Fibroblast of skin of back (primary cell): ENCODE measurements around the gene COL4A6.
A peak's percentile ranks its signal among the peaks of the same experiment; 100 is the strongest.

Source experiments
- DNase-seq: peaks from one replicate; pipeline ENCODE4 v3.0.0-alpha.2; 2013

COL4A6 gene

DNA sequence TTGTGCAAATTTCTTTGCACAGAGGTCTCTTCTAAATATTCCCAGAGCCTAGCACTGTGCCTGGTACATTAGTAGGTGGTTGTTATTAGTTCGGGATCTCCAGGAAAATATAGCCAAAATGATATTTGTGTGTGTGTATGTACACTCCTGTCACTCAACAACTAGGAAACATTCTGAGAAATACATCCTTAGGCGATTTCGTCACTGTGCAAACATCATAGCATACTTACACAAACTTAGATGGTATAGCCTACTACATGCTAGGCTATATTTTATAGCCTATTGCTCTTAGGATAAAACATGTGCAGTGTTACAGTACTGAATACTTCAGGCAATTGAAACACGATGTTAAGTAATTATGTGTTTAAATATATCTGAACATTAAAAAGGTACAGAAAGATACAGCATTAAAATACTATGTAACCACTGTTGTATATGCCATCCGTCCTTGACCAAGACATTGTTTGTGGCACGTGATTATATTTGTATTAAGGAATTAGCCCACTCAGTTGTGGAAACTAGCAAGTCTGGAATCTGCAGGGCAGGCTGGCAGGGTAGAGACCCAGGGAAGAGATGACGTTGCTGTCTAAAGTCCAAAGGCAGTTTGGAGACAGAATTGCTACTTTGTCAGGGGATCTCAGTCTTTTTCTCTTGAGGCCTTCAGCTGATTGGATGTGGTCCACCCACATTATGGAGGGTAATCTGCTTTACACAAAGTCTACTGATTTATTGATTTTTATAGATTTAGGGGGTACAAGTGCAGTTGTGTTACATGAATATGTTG is 106.9 kb downstream of the COL4A6 start:
- DNase-seq, result no peak

DNA sequence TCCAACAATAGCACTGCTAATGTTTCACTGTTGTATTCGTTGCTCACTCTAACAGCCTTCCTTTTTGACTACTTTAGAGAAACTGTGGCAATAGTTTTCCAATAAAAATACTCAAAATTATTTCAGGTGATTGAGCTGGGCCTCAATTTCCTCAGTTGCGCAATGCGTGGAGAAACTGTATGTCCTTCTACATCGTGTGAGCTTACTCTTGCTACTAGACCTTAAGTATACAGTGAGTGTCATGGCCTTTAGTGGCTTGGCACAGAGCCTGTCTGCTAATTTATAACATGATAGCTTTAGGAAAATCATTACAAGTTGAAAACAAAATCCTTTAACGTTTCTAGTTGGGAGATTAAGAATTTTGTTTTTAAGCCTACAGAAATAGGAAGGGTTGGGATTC is 114.5 kb downstream of the COL4A6 start:
- no peak for DNase-seq

DNA sequence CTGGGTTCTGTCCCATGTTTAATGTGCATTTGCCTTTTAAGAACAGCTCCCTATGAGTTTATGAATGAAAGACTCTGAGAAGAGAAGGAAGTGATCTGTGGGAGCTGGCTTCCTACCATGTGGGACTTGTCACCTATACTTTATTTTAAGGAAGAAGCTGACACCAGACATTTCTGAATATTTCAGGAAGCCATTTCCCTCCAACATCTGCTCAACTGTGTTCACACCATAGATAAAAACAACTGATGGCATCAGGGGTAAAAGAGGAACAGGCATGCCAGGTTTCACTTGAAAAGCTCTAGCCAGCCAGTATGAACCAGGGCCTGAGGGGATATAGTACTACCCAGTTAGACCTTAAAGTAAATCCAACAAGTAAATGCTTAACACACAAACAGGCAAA is 116.0 kb downstream of the COL4A6 start:
- DNase-seq, result no peak

DNA sequence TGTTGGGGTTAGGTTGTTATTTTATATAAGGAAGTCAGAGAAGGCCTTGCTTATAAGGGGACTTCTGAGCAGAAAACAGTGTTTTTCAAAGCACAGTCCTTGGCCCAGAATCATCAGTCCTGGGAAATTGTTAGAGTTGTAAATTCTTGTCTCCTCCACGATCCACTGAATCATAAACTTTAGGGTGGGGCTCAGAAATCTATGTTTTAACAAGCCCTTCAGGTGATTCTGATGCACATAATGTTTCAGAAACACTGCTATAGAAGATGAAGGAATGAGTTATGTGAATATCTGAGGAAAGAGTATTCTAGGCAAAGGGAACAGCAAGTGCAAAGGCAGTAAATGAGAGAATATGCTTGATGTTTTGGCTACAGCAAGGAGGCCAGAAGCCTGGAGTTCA is 121.8 kb downstream of the COL4A6 start:
- no peak for DNase-seq

DNA sequence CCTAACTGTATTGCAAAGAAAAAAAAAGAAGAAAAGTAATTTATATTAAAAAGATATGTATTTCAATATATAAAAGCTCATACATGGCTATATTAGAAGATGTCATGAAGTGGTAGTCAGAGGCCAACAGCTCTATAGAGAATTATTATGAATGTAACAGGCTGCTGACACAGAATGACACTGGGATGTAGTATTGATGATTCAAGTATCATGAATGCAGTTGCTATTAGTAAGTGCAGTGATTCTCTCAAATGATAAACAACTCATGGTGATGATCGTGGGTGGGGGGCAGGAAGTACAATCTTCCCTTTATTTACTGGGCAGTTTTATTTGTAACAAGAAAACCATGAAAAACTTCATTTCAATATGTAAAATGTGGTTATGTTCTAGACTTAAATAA is 124.6 kb downstream of the COL4A6 start:
- DNase-seq, result peak; percentile 45

DNA sequence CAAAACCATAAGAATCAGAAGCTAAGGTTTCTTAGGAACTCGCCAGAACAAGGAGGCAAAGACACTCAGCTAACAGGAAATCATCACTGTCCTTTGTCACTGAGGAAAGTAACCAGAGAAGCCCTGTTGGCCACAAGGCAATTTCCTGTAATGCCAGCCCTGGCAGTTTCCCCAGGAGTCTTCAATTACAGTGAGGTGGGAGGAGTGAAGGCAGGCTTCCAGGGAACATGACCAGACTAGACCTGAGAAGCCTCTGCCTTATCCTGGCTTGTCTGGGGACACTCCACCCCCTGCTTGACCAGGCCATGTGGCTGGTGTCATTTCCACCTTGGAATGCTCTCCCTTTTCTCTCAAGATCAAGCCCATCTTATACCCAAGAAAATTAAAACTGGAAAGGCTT is 125.3 kb downstream of the COL4A6 start:
- DNase-seq, result peak; percentile 65

DNA sequence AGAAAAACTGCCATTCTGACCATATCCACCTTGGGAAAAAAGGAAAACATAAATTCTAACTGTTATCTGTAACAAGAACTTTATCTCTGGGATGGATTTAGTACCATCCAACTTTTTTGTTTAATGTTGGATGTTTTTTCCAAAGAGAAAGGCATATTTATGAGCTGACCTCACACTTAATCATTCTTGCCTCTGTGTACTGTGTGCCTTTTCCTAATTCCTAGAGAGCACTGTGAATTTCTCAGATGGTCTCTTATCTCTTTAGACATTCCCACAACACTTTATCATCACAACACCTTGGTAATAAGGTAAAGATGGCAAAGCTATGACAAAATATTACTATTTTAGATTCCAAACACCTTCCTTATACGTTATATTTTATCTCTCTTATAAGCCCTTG is 126.2 kb downstream of the COL4A6 start:
- DNase-seq, result peak; percentile 15

DNA sequence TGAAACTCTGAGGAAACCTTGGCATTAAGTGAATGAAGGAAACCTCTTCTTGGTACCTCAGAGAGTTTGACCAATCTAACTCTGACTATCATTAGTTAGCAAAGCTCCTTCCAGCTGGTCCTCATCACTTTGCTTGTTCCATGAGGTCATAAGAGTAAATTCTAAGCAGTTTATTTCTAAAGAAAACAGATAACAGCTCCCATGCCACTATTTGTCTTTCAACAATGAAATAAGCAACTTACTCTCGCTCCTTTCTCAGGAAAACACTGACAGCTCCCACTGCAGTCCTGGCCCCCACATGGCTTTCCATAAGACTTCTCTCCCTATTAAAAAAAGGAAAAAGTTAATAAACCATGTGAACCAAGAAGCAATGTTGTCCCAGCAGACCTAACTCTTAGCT is 127.7 kb downstream of the COL4A6 start:
- no peak for DNase-seq

DNA sequence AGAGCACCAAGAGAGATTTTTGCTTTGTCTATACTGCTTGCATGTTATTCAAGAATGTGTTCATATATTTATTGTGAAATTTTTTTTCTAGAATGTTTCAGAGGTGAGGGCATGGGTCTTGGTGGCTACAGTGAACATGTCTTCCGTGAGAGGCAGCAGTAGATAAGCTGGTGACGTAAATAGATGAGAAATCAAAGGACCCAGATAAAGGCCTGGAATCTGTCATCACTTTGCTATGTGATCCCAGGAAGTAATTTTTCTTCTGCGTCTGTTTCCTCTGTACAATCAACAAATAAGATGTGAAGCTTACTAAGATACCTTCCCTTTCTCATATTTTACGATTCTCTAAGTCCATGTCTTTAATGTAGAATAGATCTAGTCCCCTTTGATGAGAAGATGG is 129.1 kb downstream of the COL4A6 start:
- no peak for DNase-seq

DNA sequence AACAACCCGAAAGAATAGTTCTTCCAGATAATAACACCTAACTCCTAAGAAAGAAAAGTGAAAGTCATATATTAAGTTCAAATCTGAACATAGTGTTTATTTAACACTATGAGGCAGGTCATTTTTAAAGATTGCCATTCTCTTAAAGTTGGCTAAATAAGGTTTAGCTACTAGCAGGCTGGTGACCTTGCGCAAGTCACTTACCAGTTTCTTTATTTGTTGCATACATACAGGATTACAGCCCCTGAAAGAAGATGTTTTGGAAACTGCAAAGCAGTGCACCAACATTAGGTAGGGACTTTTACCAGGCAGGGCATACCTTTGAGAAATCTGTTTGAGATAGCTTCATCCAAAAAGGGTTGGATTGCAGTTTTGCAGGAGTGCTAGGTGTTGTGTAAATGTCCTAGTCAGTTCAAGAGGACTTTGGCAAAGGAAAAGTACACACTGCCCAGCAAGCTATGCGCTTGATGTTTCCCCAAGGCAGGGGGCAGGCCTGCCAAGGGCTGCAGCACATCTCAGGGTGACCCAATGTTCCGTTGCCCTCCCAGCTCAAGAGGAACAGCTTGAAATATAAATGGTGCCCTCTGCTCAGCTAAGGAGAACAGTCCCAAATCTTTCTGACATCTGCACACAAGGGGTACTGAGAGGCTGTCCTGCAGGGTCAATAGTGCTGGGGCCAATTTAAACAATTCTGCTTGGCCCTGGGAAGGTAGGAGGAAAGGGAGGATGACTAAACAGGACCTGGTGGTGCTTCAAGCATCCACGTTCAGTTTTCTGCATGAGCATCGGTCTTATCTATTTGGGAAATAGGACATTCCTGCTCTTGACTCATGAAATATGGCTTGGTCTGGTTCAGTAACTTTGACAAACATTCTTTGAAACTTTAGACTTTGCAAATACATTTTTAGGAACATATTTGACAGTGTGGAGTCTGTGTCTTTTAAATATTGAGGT is 130.8 kb downstream of the COL4A6 start:
- DNase-seq, result no peak

DNA sequence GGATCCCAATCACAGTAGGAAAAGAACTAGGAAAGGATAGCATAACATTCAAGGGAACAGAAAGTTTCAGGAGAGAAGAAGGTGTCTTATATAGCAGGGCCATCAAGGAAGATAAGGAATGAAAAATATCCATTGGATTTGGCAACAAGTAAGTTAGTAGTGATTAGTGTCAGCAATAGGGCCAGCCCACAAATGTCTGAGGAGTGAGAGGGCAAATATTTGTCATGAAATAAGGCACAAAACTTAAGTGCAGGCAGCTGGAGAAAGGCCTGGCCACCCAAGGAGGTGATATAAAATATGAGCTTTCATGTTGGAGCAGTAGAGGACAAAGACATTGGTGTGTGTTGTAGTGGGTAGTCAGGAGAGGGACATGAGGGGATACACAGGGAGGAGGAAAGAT is 132.1 kb downstream of the COL4A6 start:
- DNase-seq, result no peak

DNA sequence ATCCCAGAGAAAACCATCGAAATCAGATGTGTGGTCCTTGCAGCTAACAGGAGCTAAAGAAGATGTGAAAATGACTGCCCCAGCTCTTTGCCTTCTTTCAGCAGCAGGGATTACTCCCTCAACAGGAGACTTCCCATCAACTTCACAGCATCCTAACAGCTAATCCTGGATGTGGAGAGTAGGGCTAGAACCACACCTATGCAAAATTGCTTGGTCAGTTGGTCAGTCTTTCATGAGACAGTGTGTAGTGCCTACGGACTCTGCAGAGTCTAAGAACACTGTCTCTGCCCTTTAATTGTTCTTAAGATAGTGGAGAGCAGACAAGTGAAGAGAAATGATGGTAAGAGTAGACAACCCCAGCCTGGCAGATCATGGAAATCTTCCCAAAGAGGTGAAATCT is 133.5 kb downstream of the COL4A6 start:
- no peak for DNase-seq

DNA sequence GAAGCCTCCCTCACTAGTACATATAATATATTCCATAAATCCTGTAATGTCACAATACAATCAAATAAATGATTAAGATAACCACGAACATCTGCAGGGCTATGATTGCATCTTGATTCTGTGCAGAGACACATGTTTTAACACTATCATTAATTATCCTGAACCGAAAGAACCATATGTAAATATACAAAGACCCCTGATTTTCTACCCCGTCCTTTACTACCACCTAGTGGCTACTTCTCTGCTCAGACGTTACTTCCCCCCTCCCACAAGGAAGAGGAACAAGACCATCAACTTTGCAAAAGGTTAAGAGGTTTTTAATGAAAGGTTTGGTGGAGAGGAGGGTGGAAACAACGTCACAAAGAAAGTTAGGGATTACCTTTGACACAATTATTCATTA is 134.0 kb downstream of the COL4A6 start:
- DNase-seq, result no peak

DNA sequence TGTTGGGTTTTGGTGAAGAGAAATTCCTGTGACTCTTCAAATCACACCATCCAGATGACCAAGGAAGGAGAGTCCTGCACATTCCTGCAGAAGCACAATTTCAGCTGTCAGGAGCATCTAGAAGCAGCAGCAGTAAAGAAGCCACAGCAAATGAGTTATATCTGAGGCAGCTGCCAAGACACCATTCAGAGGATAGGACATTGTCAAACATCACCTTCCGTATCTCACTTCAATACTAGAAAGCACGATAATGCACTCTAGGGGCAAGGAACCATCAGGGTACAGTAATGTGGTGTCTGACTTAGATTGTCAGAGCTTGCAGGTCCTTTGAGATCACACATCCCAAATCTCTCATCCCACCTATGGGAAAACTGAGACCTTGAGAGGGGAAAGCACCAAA is 134.5 kb downstream of the COL4A6 start:
- DNase-seq, result no peak

DNA sequence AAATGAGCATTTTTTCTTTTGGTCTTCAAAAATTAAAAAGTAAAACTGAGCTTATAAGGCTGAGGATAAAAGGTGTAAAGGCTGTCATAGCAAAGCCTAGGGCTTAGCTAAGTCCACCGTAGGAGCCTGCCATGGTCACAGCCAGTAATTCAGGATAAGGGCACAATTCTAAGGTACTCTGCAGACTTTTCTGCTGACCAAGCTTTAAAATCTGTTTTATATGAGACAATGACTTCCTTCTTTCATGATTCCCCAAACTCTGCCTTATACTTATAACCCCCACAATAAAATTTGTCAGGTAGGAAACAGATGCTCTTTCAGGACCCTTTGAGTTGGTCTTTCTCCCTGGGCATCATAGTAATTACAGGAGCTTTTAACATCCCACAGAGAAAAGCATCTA is 138.5 kb downstream of the COL4A6 start:
- no peak for DNase-seq

DNA sequence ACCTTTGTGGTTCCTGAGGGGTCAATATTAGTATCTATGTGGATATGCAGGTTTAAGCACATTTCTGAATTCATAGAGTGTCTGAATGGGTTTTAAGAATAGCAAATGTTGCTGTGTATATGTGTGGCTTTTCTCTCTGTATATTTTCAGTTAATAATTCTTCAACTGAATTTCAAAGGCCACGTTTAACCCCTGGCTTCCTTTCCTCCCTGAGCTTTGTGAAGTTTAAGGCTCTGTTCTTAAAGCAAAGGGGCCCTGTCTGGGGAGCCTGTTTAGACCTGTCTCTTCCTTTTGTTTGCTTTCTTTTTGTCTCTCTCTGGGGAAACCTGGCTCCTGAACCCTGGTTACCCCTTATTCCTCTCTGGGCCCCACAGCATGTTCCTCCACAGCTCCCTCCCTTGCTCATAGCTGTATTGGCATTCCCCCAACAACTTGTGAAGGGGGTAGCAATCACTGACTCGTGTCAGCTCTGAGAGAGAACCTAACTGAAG is 139.1 kb downstream of the COL4A6 start:
- DNase-seq, result peak; percentile 28

DNA sequence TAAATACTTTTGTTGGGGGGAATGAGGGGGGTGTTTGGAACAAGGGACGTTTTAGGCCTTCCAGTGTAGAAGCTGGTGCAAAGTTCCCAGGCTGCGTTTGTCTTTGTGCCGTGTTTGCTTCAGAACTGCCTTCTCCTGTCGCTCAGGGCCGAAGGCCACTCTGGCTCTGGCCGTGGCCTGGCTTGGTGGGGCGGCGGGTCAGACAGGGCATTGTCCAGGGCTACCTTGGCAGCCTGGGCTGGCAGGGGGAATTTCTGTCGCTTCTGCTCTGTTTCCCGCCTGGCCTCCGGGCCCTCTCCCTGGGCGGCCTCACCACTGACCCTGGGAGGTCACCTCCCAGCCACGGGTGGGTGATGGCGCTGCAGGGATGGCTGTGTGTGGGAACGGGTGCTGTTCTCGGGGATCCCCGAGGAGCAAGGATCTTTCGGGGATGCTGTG is 140.0 kb downstream of the COL4A6 start:
- no peak for DNase-seq

DNA sequence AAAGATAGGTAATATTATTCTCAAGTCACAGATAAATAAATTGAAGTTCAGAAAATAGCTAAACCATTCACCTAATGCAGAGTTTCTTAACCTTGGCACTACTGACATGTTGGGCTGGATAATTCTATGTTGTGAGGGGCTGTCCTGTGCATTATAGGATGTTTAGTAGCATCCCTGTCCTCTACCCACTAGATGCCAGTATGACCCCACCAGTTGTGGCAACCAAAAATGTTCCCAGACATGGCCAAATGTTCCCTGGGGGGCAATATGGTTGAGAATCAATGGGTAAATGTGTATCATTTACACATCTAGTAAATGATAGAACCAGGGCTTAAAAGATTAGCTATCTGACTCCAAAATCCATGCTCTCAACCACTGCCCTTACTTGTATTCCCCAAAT is 140.9 kb downstream of the COL4A6 start:
- no peak for DNase-seq

DNA sequence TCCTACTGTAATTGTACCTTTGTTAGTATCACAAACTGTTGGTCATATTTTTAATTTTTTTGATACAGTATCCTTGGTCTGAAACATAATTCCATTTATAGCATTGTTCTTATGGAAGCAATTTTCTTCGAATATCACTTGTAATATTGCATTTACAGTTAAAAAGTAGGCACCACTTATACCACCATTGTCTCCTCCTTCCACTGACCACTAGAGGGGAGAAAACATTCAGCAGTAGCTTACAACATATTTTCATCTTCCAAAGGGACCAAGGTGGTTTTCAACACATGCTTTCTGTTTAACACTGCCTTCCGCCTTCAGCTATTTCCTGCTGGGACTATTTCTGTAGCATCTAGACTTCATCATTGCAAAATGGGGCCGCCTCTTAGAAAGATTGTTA is 146.2 kb downstream of the COL4A6 start:
- DNase-seq, result no peak

DNA sequence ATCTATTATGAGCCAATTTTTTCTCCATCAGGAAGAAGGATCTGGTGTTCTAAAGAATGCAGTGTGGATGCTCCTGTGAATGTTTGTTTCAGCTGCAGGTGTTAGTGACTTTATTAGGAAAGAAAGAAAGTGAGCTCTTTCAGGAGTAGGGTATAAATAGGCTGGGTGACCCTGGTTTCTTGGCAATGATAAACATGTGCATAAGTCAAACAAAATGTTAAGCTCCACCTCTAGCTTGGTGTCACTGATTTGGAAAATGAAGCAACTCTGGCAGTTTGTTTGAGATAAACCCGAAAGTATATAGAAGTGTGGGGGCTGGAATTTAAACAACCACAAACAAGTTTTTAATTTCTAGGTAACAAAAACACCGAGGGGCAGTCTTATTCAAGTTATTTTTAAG is 152.3 kb downstream of the COL4A6 start:
- no peak for DNase-seq

DNA sequence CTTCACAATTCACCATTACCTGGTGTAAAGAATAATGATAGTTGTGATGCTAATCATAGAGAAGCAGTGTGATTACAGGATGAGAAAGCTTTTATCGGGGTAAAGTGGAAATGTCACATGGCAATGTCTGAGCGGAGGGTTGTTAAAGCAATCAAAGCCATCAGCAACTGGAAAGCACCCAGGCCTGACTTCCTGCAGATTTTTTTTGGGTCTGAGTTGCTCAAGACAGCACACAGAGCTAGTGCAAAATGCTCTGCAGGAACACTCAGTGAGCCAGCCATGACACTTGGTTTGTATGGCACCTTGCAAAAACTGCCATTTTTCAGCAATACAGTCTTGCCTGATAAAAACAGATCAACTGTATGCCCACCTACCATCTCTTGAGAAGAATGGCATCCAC is 152.9 kb downstream of the COL4A6 start:
- no peak for DNase-seq

DNA sequence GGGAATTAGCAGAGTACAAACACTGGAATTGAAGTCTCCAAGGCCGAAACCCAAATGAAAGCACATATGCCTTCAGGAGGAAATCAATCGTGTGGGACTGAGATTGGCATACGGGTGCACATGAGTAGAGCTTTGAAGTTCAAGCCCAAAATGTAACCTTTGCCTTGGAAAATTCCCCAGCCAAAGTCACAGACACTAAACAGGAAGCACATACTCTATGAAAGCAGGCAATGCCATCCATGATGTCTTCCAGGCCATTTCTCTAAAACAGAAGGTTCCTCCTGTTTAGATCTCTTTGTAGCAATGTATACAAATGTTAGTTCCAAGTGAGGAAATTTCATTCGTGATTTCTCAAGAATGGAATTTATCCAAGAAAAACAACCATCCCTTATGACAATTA is 162.5 kb downstream of the COL4A6 start:
- no peak for DNase-seq

DNA sequence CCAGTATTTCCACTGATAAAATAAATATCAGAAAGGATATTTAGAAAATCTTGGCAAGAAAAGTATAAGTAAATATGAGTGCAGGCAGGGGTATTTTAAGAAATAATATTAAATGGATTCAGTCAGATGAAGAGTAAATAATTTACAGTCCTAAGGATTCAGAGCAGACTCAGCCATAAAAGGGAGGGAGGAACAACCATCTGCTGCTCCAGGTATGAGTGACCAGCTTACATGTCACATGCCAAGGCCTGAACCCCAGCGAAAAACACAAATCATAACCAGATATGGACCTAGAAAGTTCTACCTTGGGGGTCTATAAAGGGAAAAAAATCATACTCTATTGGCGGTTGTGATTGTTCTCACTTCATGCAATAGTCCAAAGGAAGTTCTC is 166.8 kb downstream of the COL4A6 start:
- no peak for DNase-seq
